Activated CD4-positive, alpha-beta T cell treated with anti-CD3 and anti-CD28 coated beads, Interleukin-2, amount 50 U/mL, for 1 hour (primary cell): ENCODE results near the gene NXPE3.

Source experiments
- DNase-seq: peaks from one replicate; pipeline ENCODE4 v3.0.0-alpha.2; 2020

NXPE3 gene

DNA sequence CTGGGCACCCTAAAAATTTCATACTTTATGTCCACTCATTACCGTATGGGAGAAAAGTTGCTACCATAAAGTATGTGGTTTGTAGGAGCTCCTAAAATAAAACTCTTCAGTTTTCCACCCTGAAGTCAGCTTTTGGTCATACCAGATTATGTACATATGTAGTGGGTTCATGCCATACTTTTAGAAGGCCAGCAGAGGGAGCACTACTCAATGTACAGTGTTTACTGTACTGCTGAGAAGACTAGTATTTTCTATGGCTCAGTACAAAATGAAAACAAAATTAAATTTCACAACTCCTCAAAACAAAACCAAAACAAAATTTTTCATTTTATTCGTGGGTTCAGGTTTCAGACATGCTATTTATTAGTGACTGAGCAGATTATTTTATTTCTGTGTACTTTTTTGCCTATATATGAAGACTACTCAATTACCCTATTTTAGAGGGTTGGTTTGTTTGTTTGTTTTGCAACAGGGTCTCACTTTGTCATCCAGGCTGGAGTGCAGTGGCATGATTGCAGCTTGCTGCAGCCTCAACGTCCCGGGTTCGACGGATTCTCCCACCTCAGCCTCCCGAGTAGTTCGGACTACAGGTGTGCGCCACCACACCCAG lies 24.3 kb downstream of the NXPE3 start:
- peak; percentile 31 for DNase-seq

- no peak for DNase-seq
Measured at GRCh38 chr3:101803939-101804338, 24.9 kb downstream of the NXPE3 start.

DNA sequence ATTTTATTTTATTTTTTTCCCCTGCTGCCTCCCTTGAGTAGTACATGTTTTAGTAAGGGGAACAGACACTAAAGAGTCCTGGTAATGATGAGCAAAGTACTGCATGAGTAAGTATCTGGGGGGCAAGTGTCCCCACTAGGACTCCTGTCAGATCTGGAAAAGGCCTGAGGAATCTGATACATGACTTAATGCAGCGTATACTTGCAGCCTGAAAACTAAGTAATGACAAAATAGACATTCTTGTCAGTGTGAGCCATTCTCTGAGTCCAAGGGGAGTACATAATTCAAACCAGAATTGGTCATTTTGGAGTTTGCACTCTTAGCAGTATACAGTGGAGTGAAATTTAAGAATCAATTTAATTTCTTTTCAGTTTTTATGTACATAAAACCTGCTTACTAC lies 27.5 kb downstream of the NXPE3 start:
- no peak for DNase-seq

- no peak for DNase-seq
Measured at GRCh38 chr3:101807888-101808287, 28.9 kb downstream of the NXPE3 start.

DNA sequence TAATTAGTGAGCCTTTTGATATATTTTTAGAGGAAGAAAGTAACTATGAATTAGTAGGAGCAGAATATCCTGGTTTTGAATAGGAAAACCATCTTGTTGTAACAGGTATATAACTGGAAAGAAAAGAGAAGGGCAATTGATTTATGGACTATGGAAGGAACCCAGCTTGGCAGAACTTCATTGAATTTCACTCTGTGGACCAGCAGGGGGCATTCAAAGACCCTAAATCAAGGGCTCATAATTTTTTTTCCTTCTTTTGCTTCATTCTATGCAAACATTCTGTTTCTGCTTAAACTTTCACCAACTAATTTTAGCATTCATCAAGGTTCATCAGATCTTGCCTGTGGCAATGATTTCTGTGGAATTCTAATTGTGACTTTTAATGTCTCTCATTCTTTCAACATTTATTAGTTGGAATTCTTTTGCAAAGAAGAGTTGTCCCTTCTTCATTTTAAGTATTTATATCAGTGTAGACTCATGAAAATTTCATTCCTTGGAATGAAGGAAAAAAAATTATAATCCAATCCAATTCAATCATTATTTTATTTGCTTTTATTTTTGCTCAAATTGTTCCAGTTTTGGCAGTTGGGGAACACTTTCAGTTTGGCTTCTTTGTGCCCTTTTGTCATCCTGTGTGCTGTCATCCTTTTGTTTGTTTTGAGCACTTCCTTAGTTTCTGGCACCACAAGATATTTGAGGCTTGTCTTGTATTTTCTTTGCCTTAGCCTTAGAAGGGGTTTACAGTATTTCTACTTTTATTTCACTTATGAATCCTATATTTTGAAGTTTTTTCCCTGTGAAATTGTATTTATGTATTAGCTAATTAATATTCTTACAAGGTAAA lies 30.4 kb downstream of the NXPE3 start:
- peak; percentile 29 for DNase-seq

DNA sequence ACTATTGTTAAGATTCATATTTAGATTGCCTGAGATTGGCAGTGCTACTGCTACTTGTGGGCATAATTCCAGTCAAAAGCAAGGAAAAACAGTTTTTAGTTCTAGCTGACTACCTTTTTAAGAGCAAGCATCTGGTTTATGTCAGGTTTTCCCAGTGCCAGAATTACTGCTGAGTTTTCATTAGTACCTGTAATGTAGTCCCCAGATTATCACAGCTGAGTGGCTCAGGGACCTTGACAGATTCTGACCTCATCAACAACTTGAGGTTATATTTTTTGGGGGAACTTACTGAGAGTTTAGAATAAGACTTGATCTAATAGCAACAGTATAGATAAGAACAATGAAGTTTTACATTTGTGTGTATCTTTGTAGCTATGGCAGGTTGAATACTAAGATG lies 31.0 kb downstream of the NXPE3 start:
- no peak for DNase-seq

DNA sequence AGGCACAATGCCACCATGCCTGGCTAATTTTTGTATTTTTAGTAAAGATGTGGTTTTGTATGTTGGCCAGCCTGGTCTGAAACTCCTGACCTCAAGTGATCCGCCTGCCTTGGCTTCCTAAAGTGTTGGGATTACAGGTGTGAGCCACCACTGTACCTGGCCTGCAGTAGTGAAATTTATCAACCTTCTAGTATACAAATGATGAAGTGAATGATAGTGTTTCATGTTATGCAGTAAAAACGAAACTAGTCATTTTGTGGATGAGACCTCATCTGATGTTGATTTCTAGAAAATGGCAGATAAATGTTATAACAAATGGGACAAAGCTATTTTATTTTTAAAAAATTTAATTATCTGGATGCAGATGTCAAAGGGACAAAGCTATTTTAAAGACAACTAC lies 32.9 kb downstream of the NXPE3 start:
- no peak for DNase-seq

DNA sequence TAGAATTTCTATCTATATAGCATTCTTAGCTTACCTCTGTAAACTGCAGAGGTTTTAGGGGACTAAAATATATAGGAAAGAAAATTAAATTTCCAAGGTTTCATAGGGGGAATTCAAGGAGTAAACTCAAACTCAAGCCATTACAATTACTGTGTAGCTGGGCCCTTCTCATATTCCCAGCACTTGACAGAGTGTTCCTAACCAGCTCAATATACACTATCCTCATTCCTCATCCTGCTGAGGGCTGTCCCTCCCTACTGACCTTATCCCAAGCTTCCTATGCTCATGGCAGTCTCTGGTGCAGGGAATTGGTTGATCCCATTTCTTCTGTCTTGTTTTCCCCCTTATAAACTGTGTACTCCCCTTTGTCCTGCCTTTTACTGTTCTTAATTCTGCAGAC lies 33.9 kb downstream of the NXPE3 start:
- no peak for DNase-seq

DNA sequence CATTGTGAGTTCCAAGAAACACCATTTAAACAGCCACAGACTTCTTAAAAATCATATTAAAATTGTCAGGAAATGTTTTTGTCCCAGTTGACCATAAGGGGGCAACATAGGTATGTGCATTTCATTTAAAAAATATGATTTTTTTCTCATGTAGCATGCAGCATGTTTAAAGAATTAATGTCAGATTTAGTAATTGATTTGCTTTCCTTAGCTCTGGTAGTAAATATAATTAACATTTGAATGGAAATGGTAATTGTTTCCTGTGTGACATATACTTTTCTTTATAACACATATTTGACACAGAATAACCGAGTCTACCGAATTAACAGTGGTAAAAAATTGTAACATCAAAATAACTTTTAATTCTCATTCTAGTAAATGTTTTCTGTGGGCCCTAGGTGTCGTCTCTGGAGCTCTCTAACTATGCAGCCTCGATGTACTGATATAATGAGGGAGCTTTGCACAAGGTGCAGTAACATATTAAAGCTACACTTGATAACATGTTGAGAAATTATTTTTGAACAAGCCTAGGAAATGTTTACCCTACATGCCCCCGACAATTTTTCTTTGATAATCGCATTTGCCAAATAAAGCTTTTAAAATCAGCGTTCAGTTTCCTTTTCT lies 34.9 kb downstream of the NXPE3 start:
- DNase-seq: no peak

DNA sequence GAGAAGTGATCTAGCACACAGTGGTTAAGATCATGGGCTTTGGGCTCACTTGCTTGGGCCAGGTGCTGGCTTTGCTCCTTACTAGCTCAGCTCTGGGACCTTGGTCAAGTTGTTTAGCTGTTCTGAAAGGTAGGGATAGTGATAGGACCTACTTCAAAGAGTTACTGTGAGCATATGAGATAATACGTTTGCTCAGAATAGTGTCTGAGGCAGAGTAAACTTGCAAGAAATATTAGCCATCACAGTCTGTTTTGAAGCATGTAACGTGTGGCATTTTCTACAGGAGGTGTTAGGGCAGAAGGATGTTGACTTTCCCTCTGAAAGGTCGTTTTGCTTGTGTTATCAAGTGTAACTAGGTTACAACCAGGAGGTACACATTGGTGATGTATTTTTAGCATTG lies 35.8 kb downstream of the NXPE3 start:
- no peak for DNase-seq

DNA sequence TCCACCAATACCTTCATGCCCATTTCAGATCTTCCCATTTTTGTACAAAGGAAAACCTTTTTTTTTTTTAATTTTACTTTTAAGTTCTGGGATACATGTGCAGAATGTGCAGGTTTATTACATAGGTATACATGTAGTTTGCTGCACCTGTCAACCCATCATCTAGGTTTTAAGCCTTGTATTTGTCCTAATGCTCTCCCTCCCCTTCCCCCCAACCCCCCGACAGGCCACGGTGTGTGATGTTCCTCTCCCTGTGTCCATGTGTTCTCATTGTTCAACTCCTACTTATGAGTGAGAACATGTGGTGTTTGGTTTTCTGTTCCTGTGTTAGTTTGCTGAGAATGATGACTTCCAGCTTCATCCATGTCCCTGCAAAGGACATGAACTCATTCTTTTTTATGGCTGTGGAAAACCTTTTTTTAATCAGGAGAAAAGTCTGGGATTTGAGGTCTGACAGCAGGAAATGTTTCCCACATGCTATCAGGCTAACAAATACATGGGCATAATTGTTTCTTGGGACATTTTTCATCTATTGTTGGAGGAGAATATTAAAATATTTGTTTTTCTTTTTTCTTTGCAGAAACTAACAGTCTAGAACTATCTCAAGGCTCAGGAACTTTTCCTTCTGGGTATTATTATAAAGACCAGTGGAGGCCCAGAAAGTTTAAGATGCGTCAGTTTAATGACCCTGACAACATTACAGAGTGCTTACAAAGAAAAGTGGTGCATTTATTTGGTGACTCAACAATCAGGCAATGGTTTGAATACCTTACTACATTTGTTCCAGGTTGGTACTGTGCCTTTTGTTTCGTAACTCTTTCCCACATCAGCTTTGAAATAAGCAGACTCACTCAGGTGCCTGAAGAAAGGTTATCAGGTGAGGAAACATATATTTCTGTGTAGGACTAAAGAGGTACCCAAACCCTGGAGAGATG lies 37.5 kb downstream of the NXPE3 start:
- DNase-seq: no peak

DNA sequence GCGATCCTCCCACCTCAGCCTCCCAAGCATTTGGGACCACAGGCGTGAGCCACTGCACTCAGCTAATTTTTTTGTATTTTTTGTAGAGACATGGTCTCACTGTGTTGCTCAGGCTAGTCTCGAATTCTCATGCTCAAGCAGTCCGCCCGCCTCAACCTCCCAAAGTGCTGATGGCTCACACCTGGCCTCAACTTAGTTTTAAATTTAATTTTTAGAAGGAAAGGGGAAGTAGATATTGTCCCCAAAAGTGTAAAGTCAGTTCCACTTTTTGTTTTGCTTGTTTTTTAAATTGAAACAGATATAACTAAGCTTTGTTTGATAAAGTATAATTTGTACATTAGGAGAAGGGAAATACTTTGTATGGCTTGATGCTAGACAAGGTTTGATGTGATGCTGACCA lies 39.0 kb downstream of the NXPE3 start:
- no peak for DNase-seq

- no peak for DNase-seq
Measured at GRCh38 chr3:101819649-101820206, 40.7 kb downstream of the NXPE3 start.

DNA sequence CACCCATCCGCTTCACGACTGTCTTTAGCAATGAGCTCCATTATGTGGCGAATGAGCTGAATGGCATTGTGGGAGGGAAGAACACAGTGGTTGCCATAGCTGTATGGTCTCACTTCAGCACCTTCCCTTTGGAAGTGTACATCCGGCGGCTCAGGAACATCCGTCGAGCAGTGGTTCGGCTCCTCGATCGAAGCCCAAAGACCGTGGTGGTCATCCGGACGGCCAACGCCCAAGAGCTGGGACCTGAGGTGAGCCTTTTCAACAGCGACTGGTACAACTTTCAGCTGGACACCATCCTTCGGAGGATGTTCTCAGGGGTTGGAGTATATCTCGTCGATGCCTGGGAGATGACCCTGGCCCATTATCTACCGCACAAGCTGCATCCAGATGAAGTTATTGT lies 42.5 kb downstream of the NXPE3 start:
- DNase-seq: no peak

GRCh38 chr3:101823525-101823924 lies 44.5 kb downstream of the NXPE3 start:
- DNase-seq: no peak

DNA sequence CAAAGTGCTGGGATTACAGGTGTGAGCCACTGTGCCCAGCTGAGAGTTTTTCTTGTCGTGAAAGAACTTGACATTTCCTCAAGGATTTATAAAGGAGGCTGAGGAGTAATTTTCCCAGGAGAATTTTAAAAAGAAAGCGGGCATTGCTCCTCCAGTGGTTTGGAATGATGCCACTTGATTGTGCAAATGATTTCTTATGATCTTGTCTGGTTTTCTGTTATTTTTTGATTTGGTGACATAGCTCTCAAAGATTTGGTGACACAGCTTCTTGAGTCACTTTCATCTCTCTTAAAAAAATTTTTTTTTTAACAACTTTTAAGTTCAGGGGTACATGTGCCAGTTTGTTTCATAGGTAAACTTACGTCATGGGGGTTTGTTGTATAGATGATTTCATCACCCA lies 45.7 kb downstream of the NXPE3 start:
- DNase-seq: no peak

- DNase-seq: no peak
Measured at GRCh38 chr3:101825904-101826445, 47.0 kb downstream of the NXPE3 start.

- peak; percentile 75 for DNase-seq
Measured at GRCh38 chr3:101827211-101828174, 48.5 kb downstream of the NXPE3 start.

DNA sequence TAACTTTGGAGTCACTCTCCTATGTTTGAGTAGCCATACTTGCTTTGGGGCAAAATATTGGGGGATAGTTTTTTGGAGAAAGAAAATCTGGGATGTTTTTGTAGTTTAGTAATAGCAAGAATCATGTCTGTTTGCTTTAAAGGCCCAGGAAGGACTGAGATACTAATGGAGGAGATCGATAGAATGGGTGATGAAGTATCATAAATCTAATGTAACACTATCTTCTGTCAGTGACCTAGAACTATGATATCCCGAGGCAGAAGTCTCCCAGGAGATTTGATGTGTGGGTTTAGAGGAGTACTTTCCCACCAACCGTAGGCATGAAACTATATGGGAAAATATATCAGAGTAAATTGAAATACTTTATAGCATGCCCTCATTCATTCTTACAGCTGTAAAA lies 49.3 kb downstream of the NXPE3 start:
- no peak for DNase-seq

- DNase-seq: peak; percentile 51
Measured at GRCh38 chr3:101828691-101829436, 49.9 kb downstream of the NXPE3 start.
